SKM-1 (cell line): ENCODE data around the gene BHMT2.

Experiments used
- DNase-seq: peaks from one replicate; lab custom pipeline; 2025; ENCODE audit not compliant: unreplicated experiment; lab: John Stamatoyannopoulos, UW

BHMT2 gene

DNA sequence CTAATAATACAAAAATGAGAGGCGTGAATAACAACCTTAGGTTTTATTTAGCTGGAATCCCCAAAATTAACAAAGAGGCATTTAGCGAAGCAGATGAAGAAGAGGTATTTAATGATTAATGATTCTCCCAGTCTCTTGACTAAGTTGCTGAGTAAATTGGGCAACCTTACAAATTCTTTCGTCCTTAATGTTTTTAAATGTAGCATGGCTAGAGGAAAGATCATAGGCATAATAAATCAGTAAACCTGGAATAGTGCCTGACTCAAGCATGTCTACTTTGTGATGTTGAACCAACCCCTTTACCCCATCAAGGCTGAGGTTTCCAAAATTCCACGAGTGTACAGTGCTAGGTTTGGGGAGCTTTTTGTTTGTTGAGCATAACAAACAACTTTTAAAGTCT is 49.9 kb downstream of the BHMT2 start:
- DNase-seq = no peak

DNA sequence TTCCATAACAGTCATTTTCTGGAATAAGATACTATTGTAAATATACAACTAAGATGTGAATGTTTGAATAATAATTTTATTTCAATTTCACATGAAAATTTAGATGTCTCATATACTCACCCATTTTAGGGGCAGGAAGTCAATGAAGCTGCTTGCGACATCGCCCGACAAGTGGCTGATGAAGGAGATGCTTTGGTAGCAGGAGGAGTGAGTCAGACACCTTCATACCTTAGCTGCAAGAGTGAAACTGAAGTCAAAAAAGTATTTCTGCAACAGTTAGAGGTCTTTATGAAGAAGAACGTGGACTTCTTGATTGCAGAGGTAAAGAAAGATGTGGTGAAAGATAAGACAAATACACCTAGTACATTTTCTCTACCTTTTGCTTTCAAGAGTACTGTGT is 50.7 kb downstream of the BHMT2 start:
- DNase-seq = no peak

DNA sequence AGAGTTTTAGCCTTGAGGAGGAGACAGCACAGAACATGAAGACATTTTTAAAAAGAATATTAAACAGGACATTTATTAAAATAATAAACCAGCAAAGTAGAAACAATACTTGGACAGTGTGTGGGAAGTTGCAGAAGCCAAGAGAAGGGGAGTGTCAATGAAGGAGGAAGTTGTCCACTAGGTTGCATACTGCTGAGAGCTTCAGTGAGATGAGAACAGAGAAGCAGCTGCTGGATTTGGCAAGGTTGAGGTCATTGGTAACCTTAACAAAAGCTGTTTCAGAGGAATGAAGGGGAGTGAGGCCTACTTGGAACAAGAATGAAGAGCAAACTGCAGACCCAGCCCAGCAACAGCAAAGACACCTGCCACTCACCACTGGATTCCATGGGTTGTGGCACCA is 53.4 kb downstream of the BHMT2 start:
- DNase-seq = peak; percentile 87

DNA sequence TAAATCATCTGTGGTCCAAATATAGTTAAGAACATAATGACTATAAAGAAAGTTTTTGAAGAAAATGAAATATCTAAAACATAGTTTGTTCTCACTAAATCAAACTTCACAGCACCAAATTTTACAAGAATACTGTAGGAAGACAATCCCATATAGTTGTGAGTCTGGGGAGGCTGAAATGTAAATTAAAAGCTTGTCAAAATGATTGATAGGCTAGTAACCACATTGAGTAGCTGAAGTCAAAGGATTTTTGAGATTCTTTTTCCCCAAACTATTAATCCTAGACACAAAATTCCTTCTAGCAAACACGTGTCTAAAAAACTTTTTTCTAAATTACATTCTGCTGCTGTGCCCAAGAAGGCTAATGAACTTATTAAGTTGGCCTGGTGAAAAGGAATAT is 55.0 kb downstream of the BHMT2 start:
- no peak for DNase-seq

DNA sequence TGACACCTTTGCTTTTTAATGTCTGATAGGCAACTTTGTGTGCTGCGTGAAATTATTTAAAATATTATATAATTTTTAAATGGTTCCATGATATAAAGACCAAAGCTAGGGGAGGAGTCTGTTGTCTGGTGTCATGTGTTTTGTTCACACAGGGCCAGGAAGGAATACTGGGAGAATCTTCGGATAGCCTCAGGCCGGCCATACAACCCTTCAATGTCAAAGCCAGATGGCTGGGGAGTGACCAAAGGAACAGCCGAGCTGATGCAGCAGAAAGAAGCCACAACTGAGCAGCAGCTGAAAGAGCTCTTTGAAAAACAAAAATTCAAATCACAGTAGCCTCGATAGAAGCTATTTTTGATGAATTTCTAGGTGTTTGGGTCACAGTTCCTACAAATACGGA is 61.2 kb downstream of the BHMT2 start:
- DNase-seq = no peak

DNA sequence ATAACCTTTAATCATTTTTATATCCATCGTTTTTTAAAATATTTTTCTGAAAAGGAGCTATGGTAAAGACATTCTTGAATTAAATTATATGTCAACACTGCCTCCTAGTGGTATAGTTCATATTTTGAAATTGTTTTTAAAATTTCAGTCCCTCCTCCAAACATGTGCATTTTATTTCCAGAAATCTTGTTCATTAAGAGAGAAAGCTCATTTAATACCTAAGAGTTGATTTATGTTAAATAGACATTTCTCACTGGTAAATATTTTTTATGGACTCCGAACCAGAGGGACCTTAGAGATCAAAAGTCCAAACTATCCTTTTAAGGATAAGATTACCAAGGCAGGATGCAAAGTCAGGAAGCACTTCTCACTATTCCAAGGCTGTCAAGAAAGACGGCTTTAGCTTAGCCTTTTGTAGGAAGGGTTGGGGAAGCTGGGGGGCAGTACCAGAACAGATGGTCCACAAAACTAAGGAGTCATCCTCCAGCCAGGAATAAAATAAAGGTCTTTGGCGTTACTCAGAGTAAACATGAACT is 63.6 kb downstream of the BHMT2 start:
- DNase-seq = peak; percentile 32

DNA sequence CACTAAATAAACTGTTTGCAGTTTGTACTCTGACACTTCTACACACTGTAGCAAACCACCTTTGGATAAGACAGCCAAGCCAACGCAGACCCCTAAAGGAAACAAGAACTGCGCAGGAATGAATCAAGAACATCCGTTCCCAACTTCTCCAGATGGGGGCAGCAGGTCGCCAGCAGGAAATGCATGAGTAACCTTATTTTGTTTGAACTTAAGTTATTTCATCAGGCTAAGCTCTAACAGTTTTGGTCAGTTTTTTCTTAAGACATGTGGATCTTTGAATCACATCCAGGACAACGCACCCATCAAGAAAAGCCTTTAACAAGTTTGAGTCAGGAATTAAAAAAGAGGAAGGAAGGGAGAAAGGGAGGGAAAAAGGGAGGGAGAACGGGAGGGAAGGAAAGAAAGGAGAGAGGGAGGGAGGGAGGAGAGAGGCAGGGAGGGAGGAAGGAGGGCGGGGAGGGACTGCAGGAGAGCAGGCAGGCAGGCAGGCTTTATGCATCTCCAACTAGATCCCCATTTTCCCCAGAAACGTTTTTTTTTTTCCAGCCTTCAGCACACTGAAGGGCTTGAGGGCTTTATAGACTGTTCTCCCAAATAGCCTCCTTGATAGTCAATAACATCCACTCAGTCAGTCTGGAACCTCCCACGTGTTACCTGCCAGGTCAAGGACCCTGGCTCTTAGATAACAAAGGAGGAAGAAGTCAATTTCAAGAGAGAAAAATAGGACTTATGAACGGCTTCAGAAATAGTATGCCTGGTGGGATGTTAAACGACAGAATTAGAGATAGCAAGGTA is 64.3 kb downstream of the BHMT2 start:
- peak; percentile 40 for DNase-seq

DNA sequence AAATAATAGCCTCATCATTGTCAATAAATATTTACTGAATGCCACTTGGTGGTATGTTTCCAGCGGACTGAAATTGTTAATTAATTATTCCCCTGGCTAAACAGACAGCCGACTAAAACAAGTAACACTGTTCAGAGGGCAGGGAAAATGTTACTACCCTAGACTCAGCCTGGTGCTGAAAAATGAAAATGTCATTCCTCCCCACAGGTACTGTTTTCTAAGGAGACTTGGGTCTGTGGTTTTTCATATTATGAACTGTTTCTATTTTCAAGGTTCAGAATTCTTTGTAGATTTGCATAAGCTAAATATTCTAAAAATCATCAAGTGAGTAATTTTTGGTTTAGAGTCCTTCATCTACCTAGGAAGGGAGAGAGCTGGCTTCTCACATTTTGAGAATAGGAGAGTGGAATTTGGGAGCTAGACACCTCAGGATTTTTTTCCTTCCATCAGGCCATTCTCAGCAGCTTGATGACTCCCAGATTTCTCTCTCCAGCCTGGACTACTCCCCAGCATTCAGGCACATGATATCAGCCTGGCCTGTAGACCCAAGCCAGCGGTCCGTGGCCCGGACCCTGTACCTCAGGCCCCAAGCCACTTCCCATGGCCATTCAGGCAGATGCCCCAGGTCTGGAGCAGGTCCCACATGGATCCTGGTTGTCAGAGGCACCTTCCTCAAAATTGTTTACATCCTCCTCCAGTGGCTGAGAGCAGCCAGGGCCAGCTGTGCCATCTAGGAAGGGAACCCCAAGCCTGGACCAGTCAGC is 66.4 kb downstream of the BHMT2 start:
- DNase-seq = no peak

DNA sequence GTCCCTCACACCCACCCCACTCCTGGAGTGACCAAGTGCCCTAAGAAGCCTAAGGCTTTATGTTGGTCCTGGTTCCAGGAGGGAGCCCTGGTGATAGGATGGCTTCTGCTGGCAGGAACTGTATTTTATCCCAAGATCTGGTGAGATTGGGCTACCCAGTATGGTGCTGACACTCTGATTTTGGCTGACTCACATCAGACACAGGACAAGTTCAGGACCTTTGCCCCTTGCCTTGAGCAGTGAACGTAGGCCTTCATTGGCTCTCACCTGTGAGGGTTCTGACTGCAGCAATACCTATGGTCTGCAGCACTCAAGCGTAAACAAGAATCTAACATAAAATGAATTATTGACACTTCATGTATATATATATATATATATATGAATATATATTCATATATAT is 67.1 kb downstream of the BHMT2 start:
- DNase-seq = no peak
